HK-2 (cell line): ENCODE measurements around the gene ACOT7.
"Not testable (repeated sequence)": the region's sequence is repeated elsewhere in the genome, so short reads cannot be mapped to it uniquely, and the experiment has no call there.

Experiments
- DNase-seq: peaks from one replicate; pipeline ENCODE4 v3.0.0-alpha.2; 2018; ENCODE audit not compliant: unreplicated experiment

Gene ACOT7, protein sequence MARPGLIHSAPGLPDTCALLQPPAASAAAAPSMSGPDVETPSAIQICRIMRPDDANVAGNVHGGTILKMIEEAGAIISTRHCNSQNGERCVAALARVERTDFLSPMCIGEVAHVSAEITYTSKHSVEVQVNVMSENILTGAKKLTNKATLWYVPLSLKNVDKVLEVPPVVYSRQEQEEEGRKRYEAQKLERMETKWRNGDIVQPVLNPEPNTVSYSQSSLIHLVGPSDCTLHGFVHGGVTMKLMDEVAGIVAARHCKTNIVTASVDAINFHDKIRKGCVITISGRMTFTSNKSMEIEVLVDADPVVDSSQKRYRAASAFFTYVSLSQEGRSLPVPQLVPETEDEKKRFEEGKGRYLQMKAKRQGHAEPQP

DNA sequence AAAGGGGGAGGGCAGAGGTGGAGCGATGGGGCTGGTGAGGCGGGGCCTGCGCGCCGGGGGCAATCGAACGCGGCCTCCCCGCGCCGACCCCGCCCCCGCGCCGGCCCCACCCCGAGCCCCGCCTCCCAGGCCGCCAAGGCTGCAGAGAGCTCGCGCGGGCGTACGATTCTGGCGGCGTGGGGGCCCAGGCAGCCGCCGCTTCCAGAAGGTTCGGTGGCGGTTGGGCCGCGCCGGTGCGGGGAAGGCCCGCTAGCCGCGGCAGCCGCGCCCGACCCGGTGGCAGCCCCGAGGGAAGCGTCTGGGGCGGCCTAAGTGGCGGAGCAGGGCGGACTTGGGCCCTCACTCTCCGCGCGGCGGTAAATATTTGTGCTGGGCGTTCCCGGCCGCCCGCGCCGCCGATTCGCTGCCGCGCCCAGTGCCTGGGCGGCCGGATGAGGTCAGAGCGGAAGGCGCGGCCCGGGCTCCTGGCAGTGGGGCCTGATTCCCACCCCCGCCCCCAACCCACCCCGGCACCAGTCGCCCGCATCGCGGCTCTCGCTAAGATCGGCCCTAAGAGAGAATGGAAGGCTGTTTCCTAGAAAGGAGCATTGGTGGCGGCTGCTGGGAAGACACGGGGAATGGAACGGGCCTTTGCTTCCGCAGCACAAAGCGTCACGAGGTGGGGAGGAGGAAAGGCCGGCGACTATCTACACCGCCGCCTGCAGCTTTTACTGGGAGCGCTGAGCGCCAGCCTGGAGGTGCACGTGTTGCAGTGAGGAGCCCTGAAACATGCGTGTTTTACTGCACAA lies at the start of gene ACOT7:
TSS of gene ACOT7 (minus strand) at position 368 of the 788 bp plus-strand sequence. CDS start 368 bp downstream, outside the sequence.
- peak; percentile 89 for DNase-seq

DNA sequence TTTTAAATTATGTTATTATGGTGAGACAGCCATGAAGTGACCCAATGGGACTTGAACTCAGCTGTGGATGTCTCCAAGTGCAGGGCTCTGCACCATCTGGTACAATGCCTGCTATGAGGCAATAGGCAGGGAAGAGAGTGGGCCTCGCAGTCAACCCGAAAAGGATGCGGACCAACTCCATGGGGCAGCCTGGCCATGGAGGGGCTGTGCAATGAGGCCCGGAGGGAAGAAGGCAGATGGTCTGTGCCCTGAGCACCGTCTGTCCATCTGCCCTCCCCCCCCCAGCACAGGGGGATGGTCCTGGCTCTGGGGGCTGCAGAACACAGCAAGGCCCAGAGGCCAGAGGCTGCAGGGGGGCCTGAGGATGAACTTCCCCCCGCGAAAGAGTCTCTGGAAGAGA lies 48.0 kb upstream of the ACOT7 start:
- DNase-seq = no peak

DNA sequence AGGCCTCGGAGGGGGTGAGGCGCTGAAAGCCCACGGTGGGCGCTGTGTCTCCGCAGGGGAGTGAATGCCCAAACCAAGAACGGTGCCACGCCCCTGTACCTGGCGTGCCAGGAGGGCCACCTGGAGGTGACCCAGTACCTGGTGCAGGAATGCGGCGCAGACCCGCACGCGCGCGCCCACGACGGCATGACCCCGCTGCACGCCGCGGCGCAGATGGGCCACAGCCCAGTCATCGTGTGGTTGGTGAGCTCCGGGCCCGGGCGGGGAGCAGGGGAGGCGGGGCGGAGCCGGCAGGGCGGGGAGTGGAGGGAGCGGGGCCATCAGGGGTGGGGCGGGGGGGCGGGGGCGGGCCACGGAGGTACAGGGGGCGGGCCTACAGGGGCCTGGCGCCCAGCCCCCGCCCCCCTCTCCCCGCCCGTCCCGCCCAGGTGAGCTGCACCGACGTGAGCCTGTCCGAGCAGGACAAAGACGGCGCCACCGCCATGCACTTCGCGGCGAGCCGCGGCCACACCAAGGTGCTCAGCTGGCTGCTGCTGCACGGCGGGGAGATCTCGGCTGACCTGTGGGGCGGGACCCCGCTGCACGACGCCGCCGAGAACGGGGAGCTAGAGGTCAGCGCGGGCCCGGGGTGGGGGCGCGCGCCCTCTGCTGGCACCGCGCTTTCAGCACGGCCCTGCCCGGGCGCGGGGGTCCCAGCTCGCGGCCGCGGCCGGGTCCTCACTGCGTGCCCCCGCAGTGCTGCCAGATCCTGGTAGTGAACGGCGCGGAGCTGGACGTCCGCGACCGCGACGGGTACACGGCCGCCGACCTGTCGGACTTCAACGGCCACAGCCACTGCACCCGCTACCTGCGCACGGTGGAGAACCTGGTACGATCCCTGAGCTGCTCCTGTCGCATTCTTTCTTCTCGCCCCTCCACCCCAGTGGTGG lies 46.9 kb upstream of the ACOT7 start:
- DNase-seq = peak; percentile 80

DNA sequence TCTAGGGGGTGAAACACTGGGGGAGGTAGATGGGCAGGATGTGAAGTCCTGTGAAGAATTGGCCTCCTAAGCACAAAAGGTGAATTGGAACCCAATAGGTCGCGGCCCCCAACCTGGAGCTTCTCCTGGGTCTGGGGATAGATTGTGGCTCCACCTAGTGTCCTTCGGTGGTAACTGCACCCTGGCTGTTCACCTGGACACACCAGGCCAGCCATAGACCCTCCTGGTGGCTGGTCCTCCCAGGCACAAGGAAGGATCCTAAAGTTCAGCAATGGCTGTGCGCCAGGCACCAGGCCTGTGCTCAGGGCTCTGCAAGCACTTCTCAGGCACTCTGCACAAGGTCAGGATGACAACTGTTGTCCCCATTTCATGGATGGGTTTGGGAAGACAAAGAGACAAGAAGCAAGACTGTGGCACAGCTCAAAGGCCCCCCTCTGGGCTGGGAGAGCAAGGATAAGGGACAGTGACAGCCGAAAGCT lies 44.5 kb upstream of the ACOT7 start:
- DNase-seq = peak; percentile 77

DNA sequence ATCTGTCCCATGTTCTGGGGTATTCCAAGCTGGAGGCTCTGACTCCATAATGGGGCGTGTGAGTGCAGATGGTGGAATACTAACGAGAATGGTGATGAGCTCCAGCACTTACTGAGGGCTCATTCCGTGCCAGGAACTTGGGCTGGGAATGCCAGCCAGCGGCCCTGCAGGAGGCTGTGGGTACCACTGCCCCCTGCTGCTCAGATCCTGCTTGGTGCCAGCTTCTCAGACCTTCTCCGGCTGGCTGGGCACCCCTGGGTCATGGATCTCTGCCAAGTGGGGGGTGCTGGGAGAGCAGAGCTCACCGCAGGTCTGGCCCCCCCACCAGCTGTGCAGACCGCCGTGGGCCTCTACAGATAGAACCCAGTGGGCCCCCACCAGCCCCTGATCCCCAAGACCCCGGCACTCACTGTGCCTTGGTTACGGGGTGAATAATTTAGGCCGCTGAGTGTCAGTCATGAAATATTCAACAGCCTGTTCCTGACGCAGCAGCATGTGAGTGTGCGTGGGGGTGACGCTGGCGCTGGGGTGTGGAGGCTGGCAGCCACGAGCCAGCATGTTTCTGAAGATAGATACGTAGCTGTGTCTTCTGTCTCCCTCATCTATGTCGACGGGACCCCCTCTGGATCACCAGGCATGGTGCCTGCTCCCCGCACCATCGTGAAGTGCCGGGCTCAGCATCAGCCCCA lies 43.6 kb upstream of the ACOT7 start:
- peak; percentile 63 for DNase-seq

DNA sequence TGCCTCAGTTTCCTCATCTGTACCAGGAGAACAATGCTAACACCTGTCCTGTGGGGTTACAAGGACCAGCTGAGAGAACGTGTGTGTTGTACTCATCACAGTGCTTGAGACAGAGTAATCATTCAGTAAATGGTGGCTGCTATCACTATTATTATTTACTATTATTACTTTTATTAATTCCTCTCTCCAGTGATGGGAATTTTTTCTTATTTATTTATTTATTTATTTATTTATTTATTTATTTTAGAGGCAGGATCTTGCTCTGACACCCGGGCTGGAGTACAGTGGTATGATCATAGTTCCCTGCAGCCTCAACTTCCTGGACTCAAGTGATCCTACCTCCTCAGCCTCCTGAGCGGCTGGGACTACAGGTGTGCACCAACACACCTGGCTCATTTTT lies 42.7 kb upstream of the ACOT7 start:
- not testable (repeated sequence) for DNase-seq

DNA sequence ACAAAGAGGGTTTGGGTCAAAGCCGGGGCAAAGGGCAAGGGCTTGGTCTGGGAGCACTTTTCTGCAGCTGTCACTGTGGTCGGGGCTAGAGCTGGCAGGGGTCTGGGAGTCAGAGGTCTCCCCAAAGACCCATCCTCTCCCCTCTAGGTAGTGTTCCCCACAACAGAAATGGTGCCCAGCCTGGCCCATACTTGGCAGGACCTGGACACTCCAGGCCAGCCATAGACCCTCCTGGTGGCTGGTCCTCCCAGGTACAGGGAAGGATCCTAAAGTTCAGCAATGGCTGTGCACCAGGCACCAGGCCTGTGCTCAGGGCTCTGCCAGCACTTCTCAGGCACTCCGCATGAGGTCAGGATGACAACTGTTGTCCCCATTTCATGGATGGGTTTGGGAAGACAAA lies 42.0 kb upstream of the ACOT7 start:
- DNase-seq = no peak

DNA sequence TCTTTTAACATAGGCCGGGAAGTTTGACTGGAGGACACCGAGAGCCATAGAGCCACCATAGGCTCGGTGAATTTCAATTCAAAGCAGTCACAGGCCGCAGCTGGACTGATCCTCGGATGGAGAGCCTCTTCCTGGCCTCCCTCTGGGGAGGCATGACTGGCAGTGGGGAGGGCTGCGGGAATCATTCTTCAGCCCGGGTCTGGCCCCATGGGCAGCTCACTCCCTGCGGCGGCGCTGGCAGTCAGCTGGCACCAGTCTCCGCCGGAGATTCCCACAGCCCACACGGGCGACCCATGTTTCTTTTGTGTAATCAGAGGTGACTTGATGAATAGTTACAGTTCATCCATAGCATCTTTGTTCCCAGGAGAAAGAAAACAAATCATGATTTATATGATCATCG lies 41.6 kb upstream of the ACOT7 start:
- DNase-seq = no peak

DNA sequence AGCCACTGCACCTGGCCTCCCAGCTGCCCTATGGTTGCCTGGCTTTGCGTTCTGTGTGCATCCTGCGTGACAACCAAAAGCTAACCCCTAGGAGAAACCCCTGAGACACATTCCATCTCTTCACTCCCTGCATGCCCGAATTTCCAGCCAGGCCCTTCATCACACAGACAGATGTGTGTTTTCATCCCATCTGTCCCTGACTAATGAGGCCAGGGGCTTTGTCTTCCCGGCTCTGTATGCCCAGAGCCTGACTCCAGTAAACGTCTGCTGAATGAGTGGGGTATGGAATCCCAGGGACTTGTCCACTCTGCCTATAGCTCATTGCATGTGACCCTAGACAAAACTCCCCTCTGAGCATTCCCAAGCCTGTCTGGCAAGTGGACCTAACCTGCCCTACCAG lies 40.6 kb upstream of the ACOT7 start:
- no peak for DNase-seq

DNA sequence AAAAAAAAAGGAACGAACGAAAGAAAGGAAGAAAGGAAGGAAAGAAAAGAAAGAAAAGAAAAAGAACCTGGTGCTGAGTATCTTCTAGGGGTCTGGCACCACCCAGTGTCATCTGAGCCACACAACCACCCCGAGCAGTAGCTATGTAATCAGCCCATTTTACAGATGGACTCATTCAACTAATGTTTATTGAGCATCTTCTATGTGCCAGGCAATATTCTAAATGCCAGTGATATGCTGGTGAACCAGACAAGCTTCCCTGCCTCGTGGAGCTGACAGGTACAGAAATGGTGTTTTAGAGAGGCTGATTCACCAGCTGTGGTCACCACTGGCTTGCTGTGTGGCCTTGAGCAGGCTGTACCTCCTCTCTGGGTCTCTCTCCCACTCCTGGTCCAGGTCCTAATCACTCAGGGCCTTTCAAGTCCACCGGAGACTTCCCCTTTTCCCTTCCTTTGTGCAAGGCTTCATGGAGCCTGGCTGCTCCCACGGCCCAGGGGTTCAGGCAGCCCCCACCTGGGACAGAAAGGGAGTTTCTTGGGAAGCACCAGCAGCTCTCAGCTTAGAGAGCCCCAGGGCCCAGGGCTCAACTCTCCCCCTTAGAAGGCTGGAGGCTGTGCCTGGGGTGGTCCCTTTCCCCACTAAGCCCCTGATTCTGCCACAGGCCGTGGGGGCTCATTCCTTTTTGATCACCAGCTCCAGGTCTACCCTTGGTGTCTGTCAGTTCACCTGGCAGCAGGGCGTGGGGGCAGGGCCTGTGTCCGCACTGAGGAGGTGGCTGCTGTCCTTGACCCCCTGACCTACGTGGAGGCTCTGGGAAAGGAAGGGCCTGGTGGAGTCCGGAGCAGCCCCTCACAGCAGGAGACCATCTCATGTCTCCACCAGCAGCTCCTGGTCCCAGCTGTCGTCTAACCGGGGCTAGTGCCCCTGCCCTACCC lies 38.3 kb upstream of the ACOT7 start:
- not testable (repeated sequence) for DNase-seq

DNA sequence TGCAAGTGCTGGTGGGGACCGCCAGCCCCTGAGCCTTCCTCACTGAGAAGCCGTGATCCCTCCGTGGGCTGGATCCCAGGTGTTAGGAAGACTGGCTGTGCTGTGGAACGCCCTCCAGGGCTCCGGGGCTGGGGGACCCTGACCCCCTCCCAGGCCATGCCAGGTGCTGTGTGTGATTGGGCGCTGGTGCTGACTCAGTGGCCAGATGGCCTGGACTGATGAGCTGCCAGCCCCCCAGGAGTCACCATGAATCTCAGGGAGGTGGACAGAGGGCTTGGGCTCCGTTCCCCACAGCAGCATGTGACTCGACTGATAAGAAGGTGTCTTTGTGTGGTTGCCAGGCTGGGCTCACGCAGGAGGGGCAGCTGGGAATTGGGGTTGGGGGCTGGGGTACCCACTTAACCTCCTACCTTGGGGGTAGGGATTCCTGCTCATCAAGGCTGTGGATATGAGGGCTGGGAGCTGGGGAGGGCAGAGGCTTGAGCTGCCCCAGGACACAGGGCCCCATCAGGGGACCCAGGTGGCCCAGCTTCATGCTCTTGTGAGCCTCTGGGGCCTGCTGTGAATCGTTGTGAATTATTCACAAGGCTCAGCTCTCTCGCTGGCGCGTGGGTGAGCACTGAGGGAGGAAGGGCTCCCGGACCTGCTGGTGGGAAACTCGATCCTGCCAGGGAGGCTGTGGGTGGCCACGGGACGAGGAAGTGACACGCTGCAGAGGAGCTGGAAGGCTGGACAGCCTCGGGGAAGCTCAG lies 36.3 kb upstream of the ACOT7 start:
- DNase-seq = not testable (repeated sequence)

DNA sequence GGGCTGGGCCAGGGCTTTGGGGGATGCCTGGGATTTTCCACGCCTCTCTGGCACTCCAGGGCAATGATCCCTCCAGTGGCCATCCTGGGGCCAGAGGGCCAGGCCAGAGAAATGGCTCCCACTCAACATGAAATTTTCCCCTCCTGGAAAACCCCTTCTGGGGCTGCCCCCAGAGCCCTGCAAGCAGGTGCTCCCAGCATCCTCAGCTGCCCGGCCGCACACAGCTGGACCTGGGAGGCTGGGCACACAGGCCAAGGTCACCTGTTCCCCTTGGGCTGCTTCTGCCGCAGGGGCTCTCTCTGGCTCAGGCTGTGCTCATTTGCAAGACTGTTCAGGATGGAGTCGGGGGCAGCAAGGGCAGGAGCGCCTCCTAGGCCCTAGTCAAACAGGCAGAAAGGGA lies 34.9 kb upstream of the ACOT7 start:
- DNase-seq = not testable (repeated sequence)

DNA sequence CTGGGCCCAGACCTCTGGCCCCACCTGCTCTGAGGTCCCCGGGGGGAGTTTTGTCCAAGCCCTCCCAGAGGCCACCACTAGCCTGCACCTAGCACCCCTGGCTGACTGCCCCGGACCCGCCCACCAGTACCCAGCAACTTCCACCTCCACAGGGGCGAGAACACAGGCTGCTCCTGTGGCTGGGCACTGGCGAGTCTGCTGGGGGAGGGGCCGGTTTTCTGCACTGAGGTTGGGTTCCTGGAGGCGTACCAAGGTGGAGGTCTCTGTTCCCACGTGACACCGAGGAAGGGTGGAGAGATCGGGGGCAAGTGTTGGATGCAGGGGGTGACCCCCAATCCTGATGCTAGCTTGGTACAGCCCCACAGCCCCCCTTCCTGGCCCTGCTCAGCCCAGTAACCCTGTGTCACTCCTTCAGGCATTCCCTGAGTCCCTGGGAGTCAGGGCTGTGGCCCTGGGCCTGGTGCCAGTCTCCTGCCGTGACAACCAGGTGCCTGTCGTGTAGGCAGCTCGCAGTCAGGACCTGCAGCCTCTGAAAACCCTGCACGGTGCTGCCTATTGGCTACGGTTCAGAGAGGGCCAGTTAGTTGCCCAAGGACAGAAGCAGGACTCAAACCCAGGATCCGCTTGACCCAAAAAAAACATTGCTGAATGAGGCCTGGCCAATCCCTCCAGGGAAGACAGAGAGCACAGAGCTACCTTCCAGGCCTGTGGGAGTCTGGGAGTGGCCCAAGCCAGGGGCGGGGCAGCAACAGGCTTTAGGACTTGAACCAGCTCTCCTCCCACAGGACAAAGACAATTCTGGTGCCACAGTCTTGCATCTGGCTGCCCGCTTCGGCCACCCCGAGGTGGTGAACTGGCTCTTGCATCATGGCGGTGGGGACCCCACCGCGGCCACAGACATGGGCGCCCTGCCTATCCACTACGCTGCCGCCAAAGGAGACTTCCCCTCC lies 34.1 kb upstream of the ACOT7 start:
- no peak for DNase-seq

DNA sequence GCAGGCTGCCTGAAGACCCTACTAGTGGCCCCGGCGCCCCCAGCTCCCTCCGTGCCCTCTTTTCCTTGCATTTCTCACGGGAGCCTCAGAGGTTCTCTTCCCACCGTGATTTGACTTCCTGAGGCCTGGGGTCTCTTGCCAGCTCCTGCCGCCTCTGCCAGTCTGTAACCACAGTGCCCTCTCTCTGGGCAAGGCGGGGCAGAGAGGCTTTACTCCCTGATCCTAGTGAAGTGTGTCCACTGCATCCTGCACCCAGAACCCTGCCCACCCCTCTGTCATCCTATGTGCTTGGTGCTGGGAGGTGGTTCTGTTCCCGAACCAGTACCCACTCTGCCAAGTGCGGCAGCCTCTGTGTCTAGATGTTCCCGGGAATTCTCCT lies 33.4 kb upstream of the ACOT7 start:
- DNase-seq = no peak

DNA sequence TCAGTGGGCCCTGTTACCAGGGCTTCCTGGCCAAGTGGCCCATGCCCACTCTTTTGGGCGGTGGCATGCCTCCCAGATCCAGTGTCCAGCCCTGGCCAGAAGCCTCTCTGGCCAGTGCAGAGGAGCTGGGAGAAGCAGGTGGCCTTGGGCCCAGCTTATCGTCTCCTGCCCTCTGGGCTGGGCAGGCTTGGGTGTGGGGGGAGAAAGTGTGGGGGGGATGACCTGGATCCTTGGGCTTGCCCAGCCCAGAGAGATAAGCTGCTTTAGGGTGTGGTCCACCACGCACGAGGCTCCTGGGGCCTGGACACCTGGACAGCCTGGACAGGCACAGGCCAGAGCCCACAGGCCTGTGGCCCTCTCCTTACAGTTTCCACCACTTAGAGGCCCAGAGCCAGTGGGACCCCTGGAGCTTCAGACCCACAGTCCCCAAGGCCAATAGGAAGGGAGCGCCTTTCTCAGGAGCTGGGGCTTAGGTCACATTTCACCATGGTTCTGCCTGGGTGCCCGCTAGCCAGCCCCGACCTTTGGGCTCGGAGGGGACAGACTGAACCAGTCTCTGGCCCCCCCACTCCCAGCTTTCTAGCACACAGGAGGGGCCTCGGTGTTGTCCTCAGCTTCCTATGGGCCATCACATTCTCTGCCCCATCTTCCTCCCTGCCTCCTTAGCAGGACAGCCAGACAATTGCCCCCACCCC lies 32.9 kb upstream of the ACOT7 start:
- no peak for DNase-seq

DNA sequence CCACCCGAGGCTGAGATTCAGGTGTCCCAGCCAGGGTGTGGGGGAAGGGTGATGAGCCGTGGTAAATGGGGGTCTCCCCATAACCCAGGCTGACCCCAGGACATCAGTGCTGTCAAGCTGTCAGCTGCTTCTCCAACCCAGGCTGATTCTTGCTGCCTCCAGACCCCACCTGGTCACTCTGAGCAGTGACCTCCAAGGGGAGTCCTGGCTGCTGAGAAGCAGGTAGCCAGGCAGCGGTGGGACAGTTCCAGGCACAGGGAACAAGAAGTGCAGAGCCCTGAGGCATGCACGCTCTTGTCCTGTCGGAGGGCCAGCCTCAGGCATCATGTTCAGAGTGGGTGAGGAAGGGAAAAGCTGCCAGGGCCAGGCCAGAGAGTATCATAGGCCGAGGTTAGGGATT lies 32.1 kb upstream of the ACOT7 start:
- DNase-seq = no peak
